GM18517 (cell line): ENCODE measurements around the gene WDR70.
"Not testable (repeated sequence)": the region's sequence is repeated elsewhere in the genome, so short reads cannot be mapped to it uniquely, and the experiment has no call there.

Experiments used
- ATAC-seq: cut with Tn5 transposase; IDR thresholded peaks from one replicate; pipeline ENCODE4 v1.9.1; 2021; ENCODE audit warnings: mild to moderate bottlenecking, moderate library complexity; ENCODE audit not compliant: unreplicated experiment

Gene WDR70

GRCh38 chr5:37511646-37512045, 132.5 kb downstream of the WDR70 start:
- ATAC-seq = no peak

GRCh38 chr5:37514946-37515345, 135.8 kb downstream of the WDR70 start:
- ATAC-seq = no peak

- ATAC-seq = no peak
Observed at GRCh38 chr5:37517686-37518085, 138.6 kb downstream of the WDR70 start.

GRCh38 chr5:37518356-37518755, 139.2 kb downstream of the WDR70 start:
- ATAC-seq = not testable (repeated sequence)

GRCh38 chr5:37519304-37519703, 140.2 kb downstream of the WDR70 start:
- ATAC-seq = no peak

GRCh38 chr5:37519807-37520206, 140.7 kb downstream of the WDR70 start:
- no peak for ATAC-seq

- ATAC-seq = no peak
Observed at GRCh38 chr5:37520811-37521210, 141.7 kb downstream of the WDR70 start.

GRCh38 chr5:37532976-37533740, 154.0 kb downstream of the WDR70 start:
- no peak for ATAC-seq

- no peak for ATAC-seq
Observed at GRCh38 chr5:37533851-37534250, 154.7 kb downstream of the WDR70 start.

GRCh38 chr5:37539459-37539858, 160.3 kb downstream of the WDR70 start:
- ATAC-seq = no peak

- ATAC-seq = no peak
Observed at GRCh38 chr5:37543216-37543615, 164.1 kb downstream of the WDR70 start.

GRCh38 chr5:37549411-37549810, 170.3 kb downstream of the WDR70 start:
- no peak for ATAC-seq

GRCh38 chr5:37552161-37552560, 173.0 kb downstream of the WDR70 start:
- ATAC-seq = no peak

GRCh38 chr5:37552770-37553719, 173.9 kb downstream of the WDR70 start:
- ATAC-seq = no peak

- no peak for ATAC-seq
Observed at GRCh38 chr5:37553720-37554404, 174.7 kb downstream of the WDR70 start.

GRCh38 chr5:37554405-37554739, 175.3 kb downstream of the WDR70 start:
- ATAC-seq = no peak

- ATAC-seq = no peak
Observed at GRCh38 chr5:37554938-37555337, 175.8 kb downstream of the WDR70 start.

- ATAC-seq = no peak
Observed at GRCh38 chr5:37557734-37558293, 178.7 kb downstream of the WDR70 start.

- ATAC-seq = no peak
Observed at GRCh38 chr5:37565062-37565670, 186.0 kb downstream of the WDR70 start.

- ATAC-seq = no peak
Observed at GRCh38 chr5:37567566-37567965, 188.4 kb downstream of the WDR70 start.
